ENCODE data around the gene FRMD4B.

- TF ChIP-seq GATA3 (IDR thresholded peaks at IDR 0.05; ENCODE audit: low read depth, low read length) (no peak), GATA2 (IDR thresholded peaks at IDR 0.05; ENCODE audit: low read depth, low read length) (no peak)
These were observed 22.7 kb upstream of the FRMD4B start for GRCh38 chr3:69408542-69408941.
